GM06990 (cell line): ENCODE measurements around the gene LIN52.

Experiments used
- DNase-seq: peaks from one replicate; pipeline ENCODE4 v3.0.0-alpha.2; 2011; ENCODE audit not compliant: insufficient read length; ENCODE audit errors: extremely low read depth
- H3K27me3 ChIP-seq: replicated peaks from 2 replicates; pipeline ENCODE4 v1.6.0; 2011; ENCODE audit warnings: low read length; ENCODE audit not compliant: control insufficient read depth, insufficient read depth
- H3K36me3 ChIP-seq: 2 replicates; pipeline ENCODE4 v1.5.1; 2011; ENCODE audit warnings: low read length; ENCODE audit not compliant: control insufficient read depth, insufficient read depth
- H3K4me3 ChIP-seq: replicated peaks from 2 replicates; pipeline ENCODE4 v1.5.1; 2011; ENCODE audit warnings: low read depth, mild to moderate bottlenecking, control low read depth, low read length
- CTCF ChIP-seq: IDR thresholded peaks from 2 replicates; pipeline ENCODE4 v1.5.1; 2011; ENCODE audit warnings: low read length, control low read depth, mild to moderate bottlenecking, inconsistent platforms; ENCODE audit not compliant: insufficient read depth, poor library complexity, severe bottlenecking

Gene LIN52

GRCh38 chr14:74238974-74239847 is 154.5 kb downstream of the LIN52 start, which contains the start of gene VSX2:
VSX2 (plus strand) TSS chr14:74239449; CDS start chr14:74239562, 113 bp downstream.
- TF ChIP-seq CTCF, result no peak
- Histone ChIP-seq H3K36me3 (no peaks in the 10 kb centered on the region), H3K4me3 (no peak within 1 kb of the TSS), H3K27me3 (peaks cover 10% of the 10 kb centered on the region)
- no peak for DNase-seq

- peak overlapping the region; percentile 5; the same call in 1 of the 2 replicates for H3K4me3 ChIP-seq
- no peak for TF ChIP-seq CTCF
- no peaks in the 10 kb centered on the region for H3K36me3 ChIP-seq
- DNase-seq, result no peak
- peaks cover 10% of the 10 kb centered on the region for H3K27me3 ChIP-seq
These were observed 155.4 kb downstream of the LIN52 start for GRCh38 chr14:74239848-74240793.

GRCh38 chr14:74240794-74241651 is 156.3 kb downstream of the LIN52 start:
- no peak for TF ChIP-seq CTCF
- Histone ChIP-seq H3K27me3 (peaks cover 10% of the 10 kb centered on the region), H3K36me3 (no peaks in the 10 kb centered on the region), H3K4me3 (peak overlapping the region; percentile 5)
- DNase-seq, result no peak

- no peaks in the 10 kb centered on the region for H3K36me3 ChIP-seq
- no peak overlapping the region for H3K4me3 ChIP-seq
- peaks cover 10% of the 10 kb centered on the region for H3K27me3 ChIP-seq
- no peak for DNase-seq
- no peak for TF ChIP-seq CTCF
These were observed 156.9 kb downstream of the LIN52 start for GRCh38 chr14:74241652-74242017.

GRCh38 chr14:74242021-74242779 is 157.4 kb downstream of the LIN52 start:
- H3K36me3 ChIP-seq, result no peaks in the 10 kb centered on the region
- no peak overlapping the region for H3K4me3 ChIP-seq
- DNase-seq, result no peak
- peaks cover 10% of the 10 kb centered on the region for H3K27me3 ChIP-seq
- TF ChIP-seq CTCF, result no peak
